LNCaP clone FGC (cell line): ENCODE results near the gene FBXO33.
A peak's percentile ranks its signal among the peaks of the same experiment; 100 is the strongest.

Experiments
- DNase-seq: peaks from one replicate; pipeline ENCODE4 v3.0.0-alpha.2; 2011; ENCODE audit warnings: low read depth
- H3K4me3 ChIP-seq: 2 replicates; pipeline ENCODE4 v1.5.1; 2011; ENCODE audit warnings: mild to moderate bottlenecking, low read depth, low read length, control low read depth
- CTCF ChIP-seq: IDR thresholded peaks from 2 replicates; pipeline ENCODE4 v1.5.1; 2012; ENCODE audit warnings: mild to moderate bottlenecking; ENCODE audit not compliant: control insufficient read depth, insufficient read depth; ENCODE audit errors: extremely low read depth

The FBXO33 gene

GRCh38 chr14:39442293-39442692, 10.1 kb upstream of the FBXO33 start:
- H3K4me3 ChIP-seq: no peak overlapping the region
- DNase-seq: no peak
- no peak for TF ChIP-seq CTCF

GRCh38 chr14:39441805-39442204, 9.6 kb upstream of the FBXO33 start:
- TF ChIP-seq CTCF: no peak
- no peak overlapping the region for H3K4me3 ChIP-seq

GRCh38 chr14:39440975-39441374, 8.7 kb upstream of the FBXO33 start:
- TF ChIP-seq CTCF: no peak
- H3K4me3 ChIP-seq: no peak overlapping the region
- no peak for DNase-seq

More at GRCh38 chr14:39441805-39442204, 9.6 kb upstream of the FBXO33 start:
- DNase-seq: no peak

- no peak overlapping the region for H3K4me3 ChIP-seq
- no peak for TF ChIP-seq CTCF
- DNase-seq: no peak
These were observed 3.0 kb upstream of the FBXO33 start for GRCh38 chr14:39435241-39435640.

- TF ChIP-seq CTCF: no peak
- H3K4me3 ChIP-seq: no peak overlapping the region
- no peak for DNase-seq
These were observed 2.2 kb upstream of the FBXO33 start for GRCh38 chr14:39434401-39434800.

GRCh38 chr14:39433452-39433813, 1.2 kb upstream of the FBXO33 start:
- peak overlapping the region; percentile 87 for H3K4me3 ChIP-seq
- DNase-seq: no peak

More at GRCh38 chr14:39433452-39433813, 1.2 kb upstream of the FBXO33 start:
- TF ChIP-seq CTCF: no peak
